Trophoblast cell (in vitro differentiated cells and primary cell): ENCODE measurements around the gene GOLGA6A.
"Not testable (repeated sequence)": the region's sequence is repeated elsewhere in the genome, so short reads cannot be mapped to it uniquely, and the experiment has no call there.

Experiments used
- DNase-seq, 2 donors: peaks; one replicate each; pipeline ENCODE4 v3.0.0-alpha.2; 2016
- H2AFZ ChIP-seq: 2 replicates; pipeline ENCODE4 v1.6.1; 2013; ENCODE audit warnings: low read length, moderate library complexity, mild to moderate bottlenecking; ENCODE audit not compliant: insufficient read depth, poor library complexity
- H2AK5ac ChIP-seq: 2 replicates; pipeline ENCODE4 v1.6.1; 2013; ENCODE audit warnings: mild to moderate bottlenecking, low read length
- H2BK120ac ChIP-seq: 2 replicates; pipeline ENCODE4 v1.6.1; 2013; ENCODE audit warnings: low read length, mild to moderate bottlenecking, moderate library complexity; ENCODE audit not compliant: insufficient read depth, poor library complexity
- H2BK12ac ChIP-seq: 2 replicates; pipeline ENCODE4 v1.6.1; 2013; ENCODE audit warnings: mild to moderate bottlenecking, low read length, moderate library complexity
- H2BK5ac ChIP-seq: 2 replicates; pipeline ENCODE4 v1.6.1; 2013; ENCODE audit warnings: low read length, low read depth, moderate library complexity, mild to moderate bottlenecking; ENCODE audit not compliant: poor library complexity
- H3K14ac ChIP-seq: 2 replicates; pipeline ENCODE4 v1.6.1; 2013; ENCODE audit warnings: mild to moderate bottlenecking, low read length
- H3K18ac ChIP-seq: 2 replicates; pipeline ENCODE4 v1.6.1; 2013; ENCODE audit warnings: mild to moderate bottlenecking, low read length
- H3K23ac ChIP-seq: 2 replicates; pipeline ENCODE4 v1.6.1; 2013; ENCODE audit warnings: low read length
- H3K27ac ChIP-seq: 2 replicates; pipeline ENCODE4 v1.5.1; 2013; ENCODE audit warnings: low read depth, mild to moderate bottlenecking, inconsistent platforms, low read length, moderate library complexity
- H3K27me3 ChIP-seq: 2 replicates; pipeline ENCODE4 v1.6.1; 2013; ENCODE audit warnings: inconsistent platforms, mild to moderate bottlenecking, low read length, moderate library complexity; ENCODE audit not compliant: insufficient read depth
- H3K36me3 ChIP-seq, 2 experiments: 1 replicate in 1 of 2; 2 replicates in 1 of 2; pipeline ENCODE4 v1.6.1; 2013; ENCODE audit warnings: low read length in 2 of 2, mild to moderate bottlenecking in 2 of 2, moderate library complexity in 1 of 2; ENCODE audit not compliant: insufficient read depth in 2 of 2, control insufficient read depth in 1 of 2
- H3K4ac ChIP-seq: 2 replicates; pipeline ENCODE4 v1.6.1; 2013; ENCODE audit warnings: low read depth, mild to moderate bottlenecking, low read length, moderate library complexity
- H3K4me1 ChIP-seq, 2 experiments: 1 replicate in 1 of 2; 2 replicates in 1 of 2; pipeline ENCODE4 v1.6.1; 2013; ENCODE audit warnings: low read length in 2 of 2, mild to moderate bottlenecking in 2 of 2, moderate library complexity in 1 of 2; ENCODE audit not compliant: insufficient read depth in 2 of 2, control insufficient read depth in 1 of 2
- H3K4me2 ChIP-seq: 2 replicates; pipeline ENCODE4 v1.6.1; 2013; ENCODE audit warnings: inconsistent platforms, mild to moderate bottlenecking, low read length, moderate library complexity
- H3K4me3 ChIP-seq: 2 replicates; pipeline ENCODE4 v1.5.1; 2013; ENCODE audit warnings: mild to moderate bottlenecking, low read depth, low read length, inconsistent platforms
- H3K79me1 ChIP-seq: one replicate; pipeline ENCODE4 v1.6.1; 2013; ENCODE audit warnings: low read length
- H3K79me2 ChIP-seq: 2 replicates; pipeline ENCODE4 v1.6.1; 2013; ENCODE audit warnings: low read length, mild to moderate bottlenecking; ENCODE audit not compliant: control insufficient read depth, insufficient read depth, poor library complexity
- H3K9ac ChIP-seq: 2 replicates; pipeline ENCODE4 v1.6.1; 2013; ENCODE audit warnings: mild to moderate bottlenecking, low read length
- H3K9me3 ChIP-seq: 2 replicates; pipeline ENCODE4 v1.6.1; 2013; ENCODE audit warnings: low read depth, mild to moderate bottlenecking, control low read depth, inconsistent platforms, low read length; ENCODE audit not compliant: insufficient read depth
- H4K12ac ChIP-seq: 2 replicates; pipeline ENCODE4 v1.6.1; 2013; ENCODE audit warnings: low read depth, mild to moderate bottlenecking, low read length, moderate library complexity
- H4K8ac ChIP-seq: 2 replicates; pipeline ENCODE4 v1.6.1; 2013; ENCODE audit warnings: low read depth, mild to moderate bottlenecking, low read length, moderate library complexity
- H4K91ac ChIP-seq: one replicate; pipeline ENCODE4 v1.6.1; 2013; ENCODE audit warnings: low read depth, mild to moderate bottlenecking, low read length, moderate library complexity
- WGBS: extraction: QIAGEN DNeasy Blood & Tissue Kit; methylation state at CpG from one replicate; pipeline ENCODE4 v1.1.7; 2013; ENCODE audit warnings: missing lambda C conversion rate; ENCODE audit not compliant: insufficient read length, insufficient coverage; ENCODE audit errors: extremely low coverage; 5-methylcytosine and 5-hydroxymethylcytosine counted together

The GOLGA6A gene

GRCh38 chr15:74056330-74056729, 26.0 kb downstream of the GOLGA6A start:
- not testable (repeated sequence) for H2AK5ac ChIP-seq, H3K36me3 ChIP-seq, H3K27me3 ChIP-seq, H3K4me2 ChIP-seq, H2BK5ac ChIP-seq, H3K4me3 ChIP-seq, H3K79me2 ChIP-seq, H3K4ac ChIP-seq, H3K27ac ChIP-seq, H4K91ac ChIP-seq, H4K8ac ChIP-seq, H3K4me1 ChIP-seq, H3K18ac ChIP-seq, H3K23ac ChIP-seq, H2AFZ ChIP-seq, H3K9me3 ChIP-seq, H2BK12ac ChIP-seq, H3K9ac ChIP-seq, H2BK120ac ChIP-seq, H3K14ac ChIP-seq, H3K79me1 ChIP-seq, H4K12ac ChIP-seq, DNase-seq
- no CpG with 5 or more reads among the region's 5 CpGs for WGBS

- Histone ChIP-seq H3K4ac (no peak overlapping the region), H3K4me2 (no peak overlapping the region), H2AFZ (no peak overlapping the region), H3K4me1 (peaks cover 5 to 6% of the 10 kb centered on the region in 2 experiments), H4K8ac (no peak overlapping the region), H3K23ac (no peak overlapping the region), H2BK12ac (no peak overlapping the region), H3K9ac (no peak overlapping the region), H3K27me3 (no peaks in the 10 kb centered on the region), H3K36me3 (no peaks in the 10 kb centered on the region), H3K4me3 (no peak overlapping the region), H3K9me3 (no peaks in the 10 kb centered on the region), H2BK120ac (no peak overlapping the region), H4K12ac (no peak overlapping the region), H2BK5ac (no peak overlapping the region), H3K14ac (no peak overlapping the region), H3K79me1 (peaks cover under 1% of the 10 kb centered on the region), H2AK5ac (no peak overlapping the region), H4K91ac (no peak overlapping the region), H3K18ac (no peak overlapping the region), H3K79me2 (no peaks in the 10 kb centered on the region), H3K27ac (no peak overlapping the region)
- no CpG with 5 or more reads among the region's 2 CpGs for WGBS
- no peak for DNase-seq
Measured at GRCh38 chr15:74055804-74056203, 26.5 kb downstream of the GOLGA6A start.

- Histone ChIP-seq H3K18ac (no peak overlapping the region), H2BK12ac (no peak overlapping the region), H3K9ac (no peak overlapping the region), H4K12ac (no peak overlapping the region), H3K4me3 (no peak overlapping the region), H2AK5ac (no peak overlapping the region), H3K4ac (no peak overlapping the region), H2BK5ac (no peak overlapping the region), H3K36me3 (no peaks in the 10 kb centered on the region), H2BK120ac (no peak overlapping the region), H3K79me2 (no peaks in the 10 kb centered on the region), H3K4me1 (peaks cover 4 to 7% of the 10 kb centered on the region in 2 experiments), H3K23ac (no peak overlapping the region), H3K14ac (no peak overlapping the region), H3K27ac (no peak overlapping the region), H4K8ac (no peak overlapping the region), H3K27me3 (no peaks in the 10 kb centered on the region), H3K9me3 (no peaks in the 10 kb centered on the region), H4K91ac (no peak overlapping the region), H2AFZ (no peak overlapping the region), H3K79me1 (peaks cover 2% of the 10 kb centered on the region), H3K4me2 (no peak overlapping the region)
- no CpG with 5 or more reads among the region's 17 CpGs for WGBS
- peak; percentile 51 to 66 for DNase-seq
Measured at GRCh38 chr15:74053941-74054529, 28.3 kb downstream of the GOLGA6A start.

DNA sequence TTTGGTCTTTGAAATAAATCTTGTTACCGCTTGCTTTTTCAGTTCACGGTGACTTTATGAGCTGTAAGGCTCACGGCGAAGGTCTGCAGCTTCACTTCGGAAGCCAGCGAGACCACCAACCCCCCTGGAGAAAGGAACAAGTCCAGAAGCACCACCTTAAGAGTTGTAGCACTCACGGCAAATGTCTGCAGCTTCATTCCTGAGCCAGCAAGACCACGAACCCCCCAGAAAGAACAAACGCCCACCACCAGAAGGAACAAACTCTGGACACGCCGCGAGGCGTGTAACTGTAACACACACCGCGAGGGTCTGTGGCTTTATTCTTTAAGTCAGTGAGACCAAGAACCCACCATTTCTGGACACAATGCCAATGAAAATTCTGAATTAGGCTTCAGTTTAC, 28.8 kb downstream of the GOLGA6A start:
- DNase-seq = no peak
- WGBS = no CpG with 5 or more reads among the region's 15 CpGs
- no peak overlapping the region for H4K12ac ChIP-seq
- peak overlapping the region; percentile 12 for H3K9ac ChIP-seq
- no peak overlapping the region for H3K4me3 ChIP-seq
- no peaks in the 10 kb centered on the region for H3K27me3 ChIP-seq
- no peak overlapping the region for H2BK12ac ChIP-seq
- H4K8ac ChIP-seq = no peak overlapping the region
- H3K23ac ChIP-seq = no peak overlapping the region
- no peak overlapping the region for H3K4ac ChIP-seq
- H2BK5ac ChIP-seq = no peak overlapping the region
- H3K9me3 ChIP-seq = no peaks in the 10 kb centered on the region
- peaks cover 4 to 7% of the 10 kb centered on the region in 2 experiments for H3K4me1 ChIP-seq
- H4K91ac ChIP-seq = no peak overlapping the region
- H3K79me1 ChIP-seq = peaks cover 2% of the 10 kb centered on the region
- H3K18ac ChIP-seq = no peak overlapping the region
- H3K4me2 ChIP-seq = no peak overlapping the region
- no peak overlapping the region for H3K27ac ChIP-seq
- H3K14ac ChIP-seq = no peak overlapping the region
- no peak overlapping the region for H2BK120ac ChIP-seq
- H2AFZ ChIP-seq = no peak overlapping the region
- no peak overlapping the region for H2AK5ac ChIP-seq
- no peaks in the 10 kb centered on the region for H3K79me2 ChIP-seq
- no peaks in the 10 kb centered on the region for H3K36me3 ChIP-seq
